Tibial nerve (tissue), 3 donors: ENCODE measurements around the gene IDI1.

ENCODE experiments used
- POLR2A ChIP-seq, 2 donors: fragments of 450-650 bp; IDR thresholded peaks; one replicate each; pipeline ENCODE4 v1.6.1; 2017; ENCODE audit warnings: antibody characterized with exemption in 2 of 2, mild to moderate bottlenecking in 2 of 2, moderate library complexity in 2 of 2
- TF ChIP-seq, protein P1 (sequence below), 5 experiments: fragments of 200-600 bp in 3 of 5; fragments of 450-650 bp in 2 of 5; sonication (generic) in 3 of 5; IDR thresholded peaks; one replicate each; pipeline ENCODE4 v1.5.1; 2016 to 2019; ENCODE audit warnings: antibody characterized with exemption in 5 of 5, mild to moderate bottlenecking in 3 of 5, moderate library complexity in 2 of 5

DNA sequence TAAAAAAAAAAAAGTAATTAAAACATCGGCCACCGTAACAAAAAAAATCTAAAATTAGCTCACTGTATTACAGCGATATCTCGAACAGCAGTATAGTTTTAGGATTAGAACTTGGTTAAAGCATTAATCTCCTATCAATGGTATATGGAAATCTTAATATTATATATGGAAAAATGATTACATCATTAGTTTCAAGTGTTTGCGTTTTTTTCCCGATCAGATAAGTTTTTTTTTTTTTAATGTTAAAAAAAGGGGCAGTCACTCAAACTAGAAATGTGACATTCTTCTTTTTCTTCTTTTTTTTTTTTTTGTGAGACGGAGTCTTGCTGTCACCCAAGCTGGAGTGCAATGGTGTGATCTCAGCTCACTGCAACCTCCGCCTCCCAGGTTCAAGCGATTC is 7.4 kb downstream of the IDI1 start:
- no peak for TF ChIP-seq POLR2A (IDR thresholded peaks at IDR 0.05)
- TF ChIP-seq, protein P1, sequence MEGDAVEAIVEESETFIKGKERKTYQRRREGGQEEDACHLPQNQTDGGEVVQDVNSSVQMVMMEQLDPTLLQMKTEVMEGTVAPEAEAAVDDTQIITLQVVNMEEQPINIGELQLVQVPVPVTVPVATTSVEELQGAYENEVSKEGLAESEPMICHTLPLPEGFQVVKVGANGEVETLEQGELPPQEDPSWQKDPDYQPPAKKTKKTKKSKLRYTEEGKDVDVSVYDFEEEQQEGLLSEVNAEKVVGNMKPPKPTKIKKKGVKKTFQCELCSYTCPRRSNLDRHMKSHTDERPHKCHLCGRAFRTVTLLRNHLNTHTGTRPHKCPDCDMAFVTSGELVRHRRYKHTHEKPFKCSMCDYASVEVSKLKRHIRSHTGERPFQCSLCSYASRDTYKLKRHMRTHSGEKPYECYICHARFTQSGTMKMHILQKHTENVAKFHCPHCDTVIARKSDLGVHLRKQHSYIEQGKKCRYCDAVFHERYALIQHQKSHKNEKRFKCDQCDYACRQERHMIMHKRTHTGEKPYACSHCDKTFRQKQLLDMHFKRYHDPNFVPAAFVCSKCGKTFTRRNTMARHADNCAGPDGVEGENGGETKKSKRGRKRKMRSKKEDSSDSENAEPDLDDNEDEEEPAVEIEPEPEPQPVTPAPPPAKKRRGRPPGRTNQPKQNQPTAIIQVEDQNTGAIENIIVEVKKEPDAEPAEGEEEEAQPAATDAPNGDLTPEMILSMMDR (IDR thresholded peaks at IDR 0.05): no peak
